Stimulated activated CD4-positive, alpha-beta T cell treated with anti-CD3 and anti-CD28 coated beads, Interleukin-12 subunit alpha, Interleukin-12 subunit beta, amount 100 ng/mL, for 24 hours (primary cell): ENCODE results near the gene MCL1.

Experiments
- DNase-seq, 2 experiments: peaks; one replicate each; pipeline ENCODE4 v3.0.0-alpha.2; 2020; ENCODE audit warnings: low read depth in 2 of 2

MCL1 gene

DNA sequence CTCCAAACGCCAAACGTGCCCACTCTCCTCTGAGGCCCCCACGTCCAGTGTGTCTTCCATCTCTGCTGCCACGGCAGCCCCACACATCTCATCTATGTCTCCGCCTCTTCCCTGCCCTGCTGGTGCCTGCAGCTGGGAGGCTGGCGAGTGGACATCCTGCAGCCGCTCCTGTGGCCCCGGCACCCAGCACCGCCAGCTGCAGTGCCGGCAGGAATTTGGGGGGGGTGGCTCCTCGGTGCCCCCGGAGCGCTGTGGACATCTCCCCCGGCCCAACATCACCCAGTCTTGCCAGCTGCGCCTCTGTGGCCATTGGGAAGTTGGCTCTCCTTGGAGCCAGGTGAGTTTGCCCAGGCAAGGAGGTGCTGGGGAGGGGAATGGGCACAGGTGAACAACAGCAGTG lies 21.6 kb downstream of the MCL1 start:
- no peak for DNase-seq

DNA sequence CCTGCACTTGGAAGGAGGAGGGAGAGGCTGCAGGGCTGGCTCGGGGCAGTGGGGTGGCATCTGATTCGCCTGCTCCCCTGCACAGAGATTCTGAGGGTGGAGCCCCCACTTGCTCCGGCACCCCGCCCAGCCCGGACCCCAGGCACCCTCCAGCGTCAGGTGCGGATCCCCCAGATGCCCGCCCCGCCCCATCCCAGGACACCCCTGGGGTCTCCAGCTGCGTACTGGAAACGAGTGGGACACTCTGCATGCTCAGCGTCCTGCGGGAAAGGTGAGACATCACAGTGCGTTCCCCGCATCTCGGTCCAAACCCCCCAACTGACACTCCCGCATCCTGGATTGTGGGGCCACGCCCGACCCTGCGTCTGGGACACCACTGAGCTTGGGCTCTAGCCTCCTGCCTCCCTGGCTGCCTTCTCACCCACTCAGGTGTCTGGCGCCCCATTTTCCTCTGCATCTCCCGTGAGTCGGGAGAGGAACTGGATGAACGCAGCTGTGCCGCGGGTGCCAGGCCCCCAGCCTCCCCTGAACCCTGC lies 22.3 kb downstream of the MCL1 start:
- no peak for DNase-seq

DNA sequence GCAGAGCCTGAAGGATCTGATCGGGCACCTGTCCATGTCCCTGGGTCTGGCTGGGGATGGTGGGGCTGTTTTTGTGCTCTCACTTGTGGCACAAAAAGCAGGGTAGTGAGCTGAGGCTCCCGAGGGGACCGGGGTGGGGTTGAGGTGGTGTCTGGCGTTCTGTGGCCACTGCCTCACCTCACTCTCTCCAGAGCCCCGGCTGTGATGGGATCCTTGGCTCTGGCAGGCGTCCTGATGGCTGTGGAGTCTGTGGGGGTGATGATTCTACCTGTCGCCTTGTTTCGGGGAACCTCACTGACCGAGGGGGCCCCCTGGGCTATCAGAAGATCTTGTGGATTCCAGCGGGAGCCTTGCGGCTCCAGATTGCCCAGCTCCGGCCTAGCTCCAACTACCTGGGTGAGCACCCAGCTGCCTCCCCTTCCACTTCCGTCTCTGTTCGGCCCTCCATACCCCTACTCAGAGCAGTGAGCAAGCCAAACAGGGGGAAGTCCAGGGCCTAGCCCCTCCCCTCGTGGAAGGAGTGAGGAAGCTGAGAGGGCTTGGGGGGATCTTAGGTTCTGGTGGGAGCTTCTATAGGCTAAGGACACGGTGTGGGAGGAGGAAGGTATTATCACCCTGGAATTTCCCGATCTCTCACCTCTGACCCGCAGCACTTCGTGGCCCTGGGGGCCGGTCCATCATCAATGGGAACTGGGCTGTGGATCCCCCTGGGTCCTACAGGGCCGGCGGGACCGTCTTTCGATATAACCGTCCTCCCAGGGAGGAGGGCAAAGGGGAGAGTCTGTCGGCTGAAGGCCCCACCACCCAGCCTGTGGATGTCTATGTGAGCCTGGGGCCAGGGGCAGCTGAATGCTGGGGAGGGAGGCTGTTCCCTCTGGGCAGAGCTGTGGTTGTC lies 23.2 kb downstream of the MCL1 start:
- DNase-seq, result no peak

DNA sequence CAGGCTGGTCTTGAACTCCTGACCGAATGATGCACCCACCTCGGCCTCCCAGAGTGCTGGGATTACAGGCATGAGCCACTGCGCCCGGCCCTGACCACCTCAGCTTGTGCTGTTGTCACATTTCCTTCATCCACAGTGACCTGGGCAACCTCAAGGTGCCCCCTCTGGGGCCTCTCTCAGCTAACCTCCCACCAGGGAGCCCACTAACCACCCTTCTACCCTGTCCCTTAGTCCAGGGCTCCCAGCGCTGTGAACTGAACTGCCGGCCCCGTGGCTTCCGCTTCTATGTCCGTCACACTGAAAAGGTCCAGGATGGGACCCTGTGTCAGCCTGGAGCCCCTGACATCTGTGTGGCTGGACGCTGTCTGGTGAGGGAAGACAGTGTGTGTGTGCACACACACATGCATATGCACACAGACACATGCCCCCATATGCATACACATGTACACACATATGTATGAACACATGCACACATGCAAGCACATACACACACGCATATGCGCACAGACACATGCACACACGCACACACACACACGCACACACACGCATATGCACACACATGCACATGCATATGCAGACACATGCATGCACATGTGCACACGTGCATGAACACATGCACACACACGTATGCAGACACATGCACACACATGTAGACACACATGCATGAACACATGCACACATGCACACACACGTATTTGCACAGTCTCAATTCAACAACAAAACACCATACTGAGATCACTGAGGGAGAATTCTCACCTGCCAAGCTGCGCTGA lies 24.0 kb downstream of the MCL1 start:
- no peak for DNase-seq

DNA sequence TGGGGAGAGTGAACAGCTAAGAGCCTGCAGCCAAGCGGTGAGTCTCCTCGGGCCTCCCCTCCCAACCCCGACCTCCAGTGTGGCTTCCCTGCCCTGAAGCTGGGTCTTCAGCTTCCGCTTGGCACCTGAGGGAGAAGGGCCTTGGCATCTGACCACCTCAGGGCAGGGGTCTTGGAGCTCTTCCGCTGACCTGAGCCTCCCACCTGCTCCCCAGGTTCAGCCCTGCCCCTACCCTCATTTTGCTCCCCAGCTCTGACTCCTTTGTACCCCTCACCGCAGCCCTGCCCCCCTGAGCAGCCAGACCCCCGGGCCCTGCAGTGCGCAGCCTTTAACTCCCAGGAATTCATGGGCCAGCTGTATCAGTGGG lies 25.3 kb downstream of the MCL1 start:
- no peak for DNase-seq

DNA sequence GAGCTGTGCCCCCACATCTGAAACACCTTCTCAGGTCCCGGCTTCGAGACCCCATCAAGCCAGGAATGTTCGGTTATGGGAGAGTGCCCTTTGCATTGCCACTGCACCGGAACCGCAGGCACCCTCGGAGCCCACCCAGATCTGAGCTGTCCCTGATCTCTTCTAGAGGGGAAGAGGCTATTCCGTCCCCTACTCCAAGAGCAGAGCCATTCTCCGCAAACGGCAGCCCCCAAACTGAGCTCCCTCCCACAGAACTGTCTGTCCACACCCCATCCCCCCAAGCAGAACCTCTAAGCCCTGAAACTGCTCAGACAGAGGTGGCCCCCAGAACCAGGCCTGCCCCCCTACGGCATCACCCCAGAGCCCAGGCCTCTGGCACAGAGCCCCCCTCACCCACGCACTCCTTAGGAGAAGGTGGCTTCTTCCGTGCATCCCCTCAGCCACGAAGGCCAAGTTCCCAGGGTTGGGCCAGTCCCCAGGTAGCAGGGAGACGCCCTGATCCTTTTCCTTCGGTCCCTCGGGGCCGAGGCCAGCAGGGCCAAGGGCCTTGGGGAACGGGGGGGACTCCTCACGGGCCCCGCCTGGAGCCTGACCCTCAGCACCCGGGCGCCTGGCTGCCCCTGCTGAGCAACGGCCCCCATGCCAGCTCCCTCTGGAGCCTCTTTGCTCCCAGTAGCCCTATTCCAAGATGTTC lies 25.9 kb downstream of the MCL1 start:
- DNase-seq, result no peak

DNA sequence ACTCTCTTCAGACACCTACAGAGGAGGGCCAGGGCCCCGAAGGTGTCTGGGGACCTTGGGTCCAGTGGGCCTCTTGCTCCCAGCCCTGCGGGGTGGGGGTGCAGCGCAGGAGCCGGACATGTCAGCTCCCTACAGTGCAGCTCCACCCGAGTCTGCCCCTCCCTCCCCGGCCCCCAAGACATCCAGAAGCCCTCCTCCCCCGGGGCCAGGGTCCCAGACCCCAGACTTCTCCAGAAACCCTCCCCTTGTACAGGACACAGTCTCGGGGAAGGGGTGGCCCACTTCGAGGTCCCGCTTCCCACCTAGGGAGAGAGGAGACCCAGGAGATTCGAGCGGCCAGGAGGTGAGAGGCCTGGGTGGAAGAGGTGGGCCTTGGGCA lies 26.5 kb downstream of the MCL1 start:
- no peak for DNase-seq

DNA sequence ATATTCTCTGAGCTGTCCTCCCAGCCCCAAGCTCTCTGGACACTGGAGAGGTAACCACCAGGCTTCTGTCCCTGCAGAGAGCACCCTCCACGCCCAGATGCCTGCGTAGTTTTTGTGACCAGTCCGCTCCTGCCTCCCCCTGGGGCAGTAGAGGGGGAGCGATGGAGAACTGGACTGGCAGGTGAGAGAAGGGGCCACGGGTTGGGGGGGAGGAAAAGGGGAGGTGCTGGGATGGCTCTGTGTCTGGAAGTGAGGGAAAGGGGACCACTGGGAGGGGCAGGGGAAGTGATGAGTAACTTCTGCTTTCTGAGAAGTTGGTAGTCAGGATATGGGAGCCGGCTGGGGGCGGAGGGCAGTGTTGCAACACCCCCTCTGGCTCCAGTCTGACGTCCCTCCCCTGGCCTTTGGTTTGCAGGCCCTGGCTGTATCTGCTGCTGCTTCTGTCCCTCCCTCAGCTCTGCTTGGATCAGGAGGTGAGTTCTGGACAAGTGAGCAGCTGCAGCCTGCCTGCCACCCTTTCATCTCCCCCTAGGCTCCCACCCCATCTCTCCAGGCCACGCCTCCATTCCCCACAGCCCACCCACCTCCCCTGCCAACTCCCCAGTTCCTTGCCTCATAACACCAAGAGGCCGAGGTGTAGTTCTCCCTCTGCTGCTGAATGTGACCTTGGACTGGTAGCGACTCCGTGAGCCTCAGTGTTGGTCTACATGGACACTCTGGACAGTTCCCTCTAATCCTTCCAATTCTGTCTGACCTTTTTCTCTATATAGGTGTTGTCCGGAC lies 27.1 kb downstream of the MCL1 start:
- DNase-seq, result no peak

DNA sequence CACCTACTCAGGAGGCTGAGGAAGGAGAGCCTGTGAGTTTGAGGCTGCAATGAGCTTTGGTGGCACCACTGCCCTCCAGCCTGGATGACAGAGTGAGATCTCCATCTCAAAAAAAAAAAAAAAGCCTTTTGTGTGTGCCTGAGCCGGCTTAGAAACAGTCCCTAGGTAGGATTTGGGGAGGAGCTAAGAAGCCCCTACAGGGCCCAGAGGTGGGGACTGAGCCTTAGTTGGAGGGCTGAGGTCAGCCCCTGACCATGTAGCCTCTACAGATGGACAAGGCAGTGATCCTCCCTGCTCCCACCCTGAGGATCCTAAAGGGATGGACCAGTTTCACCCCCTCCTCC lies 27.7 kb downstream of the MCL1 start:
- no peak for DNase-seq

DNA sequence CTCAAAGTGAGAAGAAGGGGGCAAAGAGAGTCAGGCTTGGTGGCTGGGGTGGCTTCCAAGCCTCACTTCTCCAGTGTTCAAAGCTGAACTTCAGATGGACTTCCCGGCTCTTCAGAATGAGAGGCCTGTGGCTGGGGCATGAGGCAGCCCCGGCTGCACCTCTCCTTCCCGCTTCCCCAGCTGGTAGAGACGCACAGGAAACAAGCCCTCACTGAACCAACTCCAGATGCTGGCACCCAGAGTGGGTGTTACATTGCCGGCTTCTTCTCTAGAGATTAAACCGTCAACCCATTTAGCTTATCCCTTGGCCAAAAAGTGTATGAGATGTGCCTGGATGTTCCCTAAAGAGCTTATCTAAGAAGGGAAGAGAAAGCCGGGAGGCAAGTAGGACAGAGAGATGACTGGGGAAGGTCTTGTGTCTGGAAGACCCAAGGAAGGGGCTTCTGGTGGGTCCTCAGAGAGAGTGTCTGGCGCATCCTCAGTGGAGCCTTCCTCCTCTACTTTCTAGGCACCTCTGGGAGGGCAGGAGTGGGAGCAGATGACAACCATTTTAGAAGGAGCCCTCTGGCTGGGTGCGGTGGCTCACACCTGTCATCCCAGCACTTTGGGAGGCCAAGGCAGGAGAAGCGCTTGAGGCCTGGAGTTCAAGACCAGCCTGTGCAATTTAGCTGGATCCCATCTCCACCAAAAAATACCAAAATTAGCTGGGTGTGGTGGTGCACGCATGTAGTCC lies 28.2 kb downstream of the MCL1 start:
- DNase-seq, result no peak

DNA sequence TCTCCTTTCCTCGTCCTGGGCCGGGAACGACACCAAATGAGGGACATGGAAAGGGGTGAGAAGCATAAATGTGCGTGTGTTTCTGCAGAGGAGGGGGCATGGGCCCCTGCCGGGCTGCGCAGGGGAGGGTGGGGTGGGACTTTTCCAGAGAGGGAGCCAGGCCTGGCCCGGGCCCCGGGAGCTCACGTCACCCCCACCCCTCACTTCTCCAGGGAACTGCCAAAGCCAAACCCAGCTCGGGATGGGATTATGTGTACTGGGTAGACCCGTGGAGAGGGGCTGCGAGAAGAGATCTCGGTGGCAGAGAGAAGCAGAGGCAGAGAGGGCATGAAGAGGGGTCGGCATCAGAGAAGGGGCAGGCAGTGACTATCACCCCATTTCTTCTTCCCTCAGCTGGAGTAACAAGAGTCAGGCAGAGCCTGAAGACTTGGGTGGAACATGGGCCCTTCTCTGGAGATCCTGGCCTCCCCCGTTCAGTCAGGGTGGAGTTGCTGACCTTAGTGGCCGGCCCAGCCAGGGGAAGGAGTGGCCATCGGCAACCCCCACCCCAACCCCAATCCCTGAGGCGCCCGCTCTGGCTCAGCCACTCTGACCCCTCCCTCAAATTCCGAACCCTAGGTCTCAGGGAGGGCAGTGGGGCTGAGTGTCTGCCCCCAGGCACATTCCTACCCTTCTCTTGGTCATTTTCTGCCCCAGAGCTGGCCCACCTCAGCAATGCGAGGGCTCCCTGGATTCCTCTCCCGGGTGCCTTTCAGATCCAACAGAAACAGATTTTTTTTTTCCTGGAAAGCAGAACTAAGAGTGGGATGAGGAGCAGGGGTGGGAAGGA lies 29.0 kb downstream of the MCL1 start:
- DNase-seq, result no peak

DNA sequence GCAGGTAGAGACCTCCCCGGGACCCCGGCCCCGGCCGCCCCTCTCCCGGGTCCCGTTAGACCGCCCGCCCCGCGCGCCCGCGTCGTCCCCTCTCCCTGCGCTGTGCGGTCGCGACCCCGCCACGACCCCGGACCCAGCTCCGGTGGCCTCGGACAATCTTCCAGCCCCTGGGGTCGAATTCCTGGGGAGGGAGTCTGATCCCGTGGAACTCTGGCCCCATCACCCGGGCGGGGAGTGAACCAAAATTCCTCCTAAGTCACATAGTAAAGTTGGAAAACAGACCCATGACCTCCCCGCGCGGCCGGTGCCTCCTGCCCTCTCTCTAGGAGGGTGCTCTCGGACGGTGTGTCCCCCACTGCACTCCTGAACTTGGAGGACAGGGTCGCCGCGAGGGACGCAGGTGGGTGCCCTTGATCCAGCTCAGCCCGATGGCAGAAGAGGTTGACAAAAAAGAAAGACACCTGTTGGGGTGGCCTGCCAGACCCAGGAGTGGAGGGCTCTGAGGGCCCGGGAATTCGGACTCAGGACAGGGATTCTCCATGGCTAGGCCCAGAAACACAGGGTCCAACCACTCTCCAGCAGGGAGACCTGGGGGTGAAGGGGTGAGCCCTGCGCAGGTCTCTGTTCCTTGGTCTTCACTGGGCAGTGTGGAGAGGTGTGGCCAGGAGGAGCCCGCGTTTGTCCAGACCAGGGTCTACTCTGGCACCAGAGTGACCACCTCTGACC lies 29.8 kb downstream of the MCL1 start:
- no peak for DNase-seq

DNA sequence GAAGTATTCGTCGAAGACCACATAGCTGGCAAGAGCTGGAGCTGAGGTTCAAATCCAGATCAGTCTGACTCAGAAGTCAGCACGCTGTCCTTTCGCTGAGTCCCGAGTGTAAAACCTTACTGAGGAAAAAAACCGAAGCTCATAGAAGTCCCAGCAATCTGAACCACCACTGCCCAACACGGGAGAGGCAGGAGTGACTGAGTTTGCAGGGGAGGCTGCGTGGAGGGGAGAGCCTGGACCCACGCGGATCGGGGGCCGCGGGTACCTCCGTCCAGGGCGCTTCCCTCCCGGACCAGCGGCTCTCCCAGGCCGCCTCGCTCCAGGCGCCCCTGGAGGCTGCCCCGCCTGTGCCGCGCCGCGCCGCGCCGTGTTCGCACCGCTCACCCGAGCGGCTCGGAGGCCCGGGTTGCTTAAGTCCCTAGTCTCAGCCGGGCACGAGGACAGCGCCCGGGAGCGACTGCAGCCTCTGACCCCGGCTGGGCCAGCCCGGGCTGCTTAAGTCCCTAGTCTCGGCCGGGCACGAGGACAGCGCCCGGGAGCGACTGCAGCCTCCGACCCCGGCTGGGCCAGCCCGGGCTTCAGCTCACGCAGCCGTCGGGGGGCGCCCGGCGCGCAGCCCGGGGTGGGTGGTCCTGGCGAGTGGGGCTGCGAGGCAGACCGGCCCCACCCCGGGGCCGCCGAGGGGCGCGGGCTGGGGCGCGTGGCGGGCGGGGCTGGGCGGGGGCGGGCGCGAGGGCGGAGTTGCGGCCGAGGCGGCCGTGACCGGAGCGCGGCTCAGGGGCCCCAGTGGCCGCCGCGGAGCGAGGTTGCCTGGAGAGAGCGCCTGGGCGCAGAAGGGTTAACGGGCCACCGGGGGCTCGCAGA lies 30.5 kb downstream of the MCL1 start, which contains the start of gene ADAMTSL4:
TSS of gene ADAMTSL4 (plus strand) at position 777 of the 864 bp plus-strand sequence. CDS start 2,881 bp downstream, outside the sequence.
- DNase-seq, result no peak

DNA sequence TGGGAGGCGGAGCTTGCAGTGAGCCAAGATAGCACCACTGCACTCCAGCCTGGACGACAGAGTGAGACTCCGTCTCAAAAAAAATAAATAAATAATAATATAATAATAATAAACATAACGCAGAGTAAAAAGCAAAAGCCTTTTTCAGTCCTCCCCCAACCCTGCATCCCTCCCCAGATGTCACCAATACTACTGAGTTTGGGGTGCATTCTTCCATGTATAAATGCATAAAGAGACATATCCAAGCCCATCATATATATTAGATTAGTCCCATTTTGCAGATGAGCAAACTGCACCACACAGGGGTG lies 31.1 kb downstream of the MCL1 start:
- DNase-seq, result no peak

DNA sequence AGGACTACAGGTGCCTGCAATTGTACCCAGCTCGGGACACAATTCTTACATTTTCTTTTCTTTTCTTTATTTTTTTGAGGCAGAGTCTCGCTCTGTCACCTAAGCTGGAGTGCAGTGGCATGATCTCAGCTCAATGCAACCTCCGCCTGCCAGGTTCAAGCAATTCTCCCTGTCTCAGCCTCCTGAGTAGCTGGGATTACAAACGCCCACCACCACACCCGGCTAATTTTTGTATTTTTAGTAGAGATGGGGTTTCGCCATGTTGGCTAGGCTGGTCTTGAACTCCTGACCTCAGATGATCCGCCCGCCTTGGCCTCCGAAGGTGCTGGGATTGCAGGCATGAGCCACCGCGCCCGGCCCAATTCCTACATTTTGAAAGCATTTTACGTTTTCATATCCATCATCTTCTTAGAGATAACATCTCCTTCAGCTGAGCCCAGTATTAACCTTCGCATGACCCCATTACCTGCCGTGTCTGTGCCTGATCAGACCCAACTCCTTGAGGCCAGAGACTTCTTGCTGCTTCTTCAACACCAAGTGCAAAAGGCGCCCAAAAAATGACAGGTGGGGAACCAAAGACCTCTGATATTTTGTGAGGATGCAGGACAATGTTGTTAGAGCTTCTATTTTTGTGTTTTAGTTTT lies 33.0 kb downstream of the MCL1 start:
- DNase-seq, result no peak

DNA sequence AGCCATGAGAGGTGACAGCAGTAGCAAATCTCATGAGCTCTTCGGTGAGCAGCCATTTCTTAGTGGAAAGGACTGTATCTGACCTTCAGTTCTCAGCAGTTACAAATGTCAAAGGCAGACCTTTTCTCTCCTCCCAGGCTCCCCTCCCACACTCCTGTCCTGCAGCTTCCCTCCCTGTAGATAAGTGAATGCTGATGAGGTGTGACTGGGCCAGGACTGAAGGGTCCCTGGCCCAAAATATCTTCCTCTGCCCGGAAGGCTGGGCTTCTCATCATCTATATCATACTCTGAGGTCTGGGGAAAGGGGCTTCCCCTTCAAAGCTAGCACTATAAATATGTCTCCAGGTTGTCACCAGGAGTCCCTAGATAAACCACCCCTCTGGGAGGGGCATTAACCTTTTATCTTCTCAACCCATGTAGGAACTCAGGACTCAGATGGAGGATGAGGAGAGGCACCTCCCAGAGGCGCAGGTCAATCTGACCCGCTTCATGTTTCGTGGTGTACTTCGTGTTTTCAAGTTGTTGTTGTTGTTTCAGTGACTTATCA lies 33.9 kb downstream of the MCL1 start:
- DNase-seq, result no peak

DNA sequence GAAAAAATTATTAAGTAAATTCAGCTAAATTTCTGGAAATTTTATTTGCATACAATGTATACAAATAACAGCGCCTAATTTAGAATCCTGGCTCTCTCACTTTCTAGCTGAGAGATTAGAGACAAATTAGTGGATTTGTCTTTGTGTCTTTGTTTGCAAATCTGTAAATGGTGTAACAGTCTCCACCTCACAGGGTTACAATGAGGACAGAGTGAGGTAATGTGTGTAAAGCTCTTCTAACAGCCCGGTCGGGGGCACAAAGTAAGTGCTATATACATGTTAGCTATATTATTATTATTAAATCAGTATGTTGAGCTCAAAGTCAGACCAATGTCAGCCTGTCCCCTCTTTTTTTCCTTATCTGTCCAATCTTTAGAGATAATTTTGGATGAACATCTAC lies 35.2 kb downstream of the MCL1 start:
- DNase-seq, result no peak
